Trophoblast cell (in vitro differentiated cells and primary cell): ENCODE measurements around the gene SH3BP5.

Experiments used
- DNase-seq, 2 donors: peaks; one replicate each; pipeline ENCODE4 v3.0.0-alpha.2; 2016
- H2AFZ ChIP-seq: 2 replicates; pipeline ENCODE4 v1.6.1; 2013; ENCODE audit warnings: low read length, moderate library complexity, mild to moderate bottlenecking; ENCODE audit not compliant: insufficient read depth, poor library complexity
- H2AK5ac ChIP-seq: 2 replicates; pipeline ENCODE4 v1.6.1; 2013; ENCODE audit warnings: mild to moderate bottlenecking, low read length
- H2BK120ac ChIP-seq: 2 replicates; pipeline ENCODE4 v1.6.1; 2013; ENCODE audit warnings: low read length, mild to moderate bottlenecking, moderate library complexity; ENCODE audit not compliant: insufficient read depth, poor library complexity
- H2BK12ac ChIP-seq: 2 replicates; pipeline ENCODE4 v1.6.1; 2013; ENCODE audit warnings: mild to moderate bottlenecking, low read length, moderate library complexity
- H2BK5ac ChIP-seq: 2 replicates; pipeline ENCODE4 v1.6.1; 2013; ENCODE audit warnings: low read length, low read depth, moderate library complexity, mild to moderate bottlenecking; ENCODE audit not compliant: poor library complexity
- H3K14ac ChIP-seq: 2 replicates; pipeline ENCODE4 v1.6.1; 2013; ENCODE audit warnings: mild to moderate bottlenecking, low read length
- H3K18ac ChIP-seq: 2 replicates; pipeline ENCODE4 v1.6.1; 2013; ENCODE audit warnings: mild to moderate bottlenecking, low read length
- H3K23ac ChIP-seq: 2 replicates; pipeline ENCODE4 v1.6.1; 2013; ENCODE audit warnings: low read length
- H3K27ac ChIP-seq: 2 replicates; pipeline ENCODE4 v1.5.1; 2013; ENCODE audit warnings: low read depth, mild to moderate bottlenecking, inconsistent platforms, low read length, moderate library complexity
- H3K27me3 ChIP-seq: 2 replicates; pipeline ENCODE4 v1.6.1; 2013; ENCODE audit warnings: inconsistent platforms, mild to moderate bottlenecking, low read length, moderate library complexity; ENCODE audit not compliant: insufficient read depth
- H3K36me3 ChIP-seq, 2 experiments: 1 replicate in 1 of 2; 2 replicates in 1 of 2; pipeline ENCODE4 v1.6.1; 2013; ENCODE audit warnings: low read length in 2 of 2, mild to moderate bottlenecking in 2 of 2, moderate library complexity in 1 of 2; ENCODE audit not compliant: insufficient read depth in 2 of 2, control insufficient read depth in 1 of 2
- H3K4ac ChIP-seq: 2 replicates; pipeline ENCODE4 v1.6.1; 2013; ENCODE audit warnings: low read depth, mild to moderate bottlenecking, low read length, moderate library complexity
- H3K4me1 ChIP-seq, 2 experiments: 1 replicate in 1 of 2; 2 replicates in 1 of 2; pipeline ENCODE4 v1.6.1; 2013; ENCODE audit warnings: low read length in 2 of 2, mild to moderate bottlenecking in 2 of 2, moderate library complexity in 1 of 2; ENCODE audit not compliant: insufficient read depth in 2 of 2, control insufficient read depth in 1 of 2
- H3K4me2 ChIP-seq: 2 replicates; pipeline ENCODE4 v1.6.1; 2013; ENCODE audit warnings: inconsistent platforms, mild to moderate bottlenecking, low read length, moderate library complexity
- H3K4me3 ChIP-seq: 2 replicates; pipeline ENCODE4 v1.5.1; 2013; ENCODE audit warnings: mild to moderate bottlenecking, low read depth, low read length, inconsistent platforms
- H3K79me1 ChIP-seq: one replicate; pipeline ENCODE4 v1.6.1; 2013; ENCODE audit warnings: low read length
- H3K79me2 ChIP-seq: 2 replicates; pipeline ENCODE4 v1.6.1; 2013; ENCODE audit warnings: low read length, mild to moderate bottlenecking; ENCODE audit not compliant: control insufficient read depth, insufficient read depth, poor library complexity
- H3K9ac ChIP-seq: 2 replicates; pipeline ENCODE4 v1.6.1; 2013; ENCODE audit warnings: mild to moderate bottlenecking, low read length
- H3K9me3 ChIP-seq: 2 replicates; pipeline ENCODE4 v1.6.1; 2013; ENCODE audit warnings: low read depth, mild to moderate bottlenecking, control low read depth, inconsistent platforms, low read length; ENCODE audit not compliant: insufficient read depth
- H4K12ac ChIP-seq: 2 replicates; pipeline ENCODE4 v1.6.1; 2013; ENCODE audit warnings: low read depth, mild to moderate bottlenecking, low read length, moderate library complexity
- H4K8ac ChIP-seq: 2 replicates; pipeline ENCODE4 v1.6.1; 2013; ENCODE audit warnings: low read depth, mild to moderate bottlenecking, low read length, moderate library complexity
- H4K91ac ChIP-seq: one replicate; pipeline ENCODE4 v1.6.1; 2013; ENCODE audit warnings: low read depth, mild to moderate bottlenecking, low read length, moderate library complexity
- WGBS: extraction: QIAGEN DNeasy Blood & Tissue Kit; methylation state at CpG from one replicate; pipeline ENCODE4 v1.1.7; 2013; ENCODE audit warnings: missing lambda C conversion rate; ENCODE audit not compliant: insufficient read length, insufficient coverage; ENCODE audit errors: extremely low coverage; 5-methylcytosine and 5-hydroxymethylcytosine counted together

Gene SH3BP5

DNA sequence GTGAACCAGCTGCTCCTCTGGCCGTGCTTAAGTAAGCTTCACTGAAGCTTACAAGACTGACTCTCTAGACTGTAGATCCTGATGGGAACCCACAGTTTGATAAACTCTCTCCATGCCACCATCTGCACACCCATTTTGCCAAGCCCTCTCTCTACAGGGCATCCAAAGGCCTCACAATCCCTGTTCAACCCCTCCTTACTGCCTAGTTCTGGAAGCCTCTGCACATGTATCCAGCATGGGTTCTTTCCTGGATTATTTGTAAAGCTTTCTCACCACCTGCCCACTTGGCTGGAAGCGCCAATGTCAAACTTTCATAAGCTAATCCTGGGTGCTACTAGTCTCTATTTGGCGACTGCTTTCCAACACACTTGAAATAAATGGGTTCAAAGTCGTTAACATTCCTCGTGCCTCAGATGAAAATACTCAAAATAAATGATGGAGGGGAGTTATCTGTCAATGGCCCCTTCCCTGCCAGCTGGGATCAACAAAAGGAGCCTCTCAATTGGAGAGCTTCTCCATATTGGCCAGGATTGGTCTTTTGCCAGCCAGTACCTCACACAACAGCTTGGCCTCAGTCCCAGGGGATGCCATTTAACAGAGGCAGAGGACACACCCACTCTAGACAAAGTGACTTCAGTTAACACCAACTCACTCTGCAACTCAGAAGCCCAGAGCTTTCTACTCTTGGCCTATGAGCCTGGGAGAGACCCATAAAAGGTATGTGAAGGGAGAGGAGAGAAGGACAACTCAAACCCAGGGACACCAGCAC is 48.1 kb downstream of the SH3BP5 start:
- peaks cover 11 to 18% of the 10 kb centered on the region in 2 experiments for H3K36me3 ChIP-seq
- H3K27me3 ChIP-seq: no peaks in the 10 kb centered on the region
- H4K91ac ChIP-seq: no peak overlapping the region
- H2BK12ac ChIP-seq: no peak overlapping the region
- H3K79me2 ChIP-seq: peaks cover 11% of the 10 kb centered on the region
- H3K4me1 ChIP-seq: peaks cover 17 to 23% of the 10 kb centered on the region in 2 experiments
- H2AK5ac ChIP-seq: no peak overlapping the region
- H3K4ac ChIP-seq: peak overlapping the region; percentile 71
- no CpG with 5 or more reads among the region's 5 CpGs for WGBS
- H2AFZ ChIP-seq: no peak overlapping the region
- H3K79me1 ChIP-seq: peaks cover 6% of the 10 kb centered on the region
- no peak overlapping the region for H3K14ac ChIP-seq
- no peak overlapping the region for H2BK5ac ChIP-seq
- no peak overlapping the region for H4K12ac ChIP-seq
- H3K23ac ChIP-seq: no peak overlapping the region
- H3K9ac ChIP-seq: no peak overlapping the region
- H4K8ac ChIP-seq: peak overlapping the region; percentile 3
- H3K18ac ChIP-seq: no peak overlapping the region
- H3K9me3 ChIP-seq: no peaks in the 10 kb centered on the region
- no peak overlapping the region for H3K4me2 ChIP-seq
- no peak overlapping the region for H3K4me3 ChIP-seq
- DNase-seq: no peak
- H2BK120ac ChIP-seq: no peak overlapping the region
- H3K27ac ChIP-seq: peak overlapping the region; percentile 0

DNA sequence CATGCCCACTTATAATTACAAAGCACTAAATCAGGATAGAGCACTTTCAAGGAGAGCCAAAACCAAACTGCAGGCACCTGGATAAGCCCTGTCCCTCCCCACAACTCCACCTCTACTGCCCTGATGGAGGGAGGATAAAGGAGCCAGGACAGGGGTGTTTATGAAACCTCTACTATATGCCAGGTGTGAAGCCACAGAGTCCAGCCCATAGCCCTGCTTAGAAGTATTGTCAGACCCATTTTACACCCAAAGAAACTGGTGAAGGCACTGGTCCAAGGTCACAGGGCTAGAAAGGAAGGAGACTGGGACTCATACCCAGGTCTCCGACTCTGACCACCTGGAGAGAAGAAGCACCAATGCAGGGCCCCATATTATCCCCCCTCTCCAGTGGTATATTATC is 48.7 kb downstream of the SH3BP5 start:
- WGBS: no CpG with 5 or more reads among the region's 1 CpG

DNA sequence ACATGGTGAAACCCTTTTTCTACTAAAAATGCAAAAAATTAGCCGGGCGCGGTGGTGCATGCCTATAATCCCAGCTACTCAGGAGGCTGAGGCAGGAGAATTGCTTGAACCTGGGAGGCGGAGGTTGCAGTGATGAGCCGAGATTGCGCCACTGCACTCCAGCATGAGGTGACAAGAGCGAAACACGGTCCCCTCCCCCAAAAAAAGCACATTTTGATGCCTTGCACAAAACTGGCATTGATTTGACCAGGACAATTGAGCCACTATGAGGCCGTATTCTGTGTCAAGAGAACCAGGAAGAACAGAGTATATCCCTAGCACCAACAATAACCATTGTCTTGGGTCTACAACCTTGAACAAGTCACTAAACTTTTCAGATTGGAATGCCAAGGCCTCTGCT is 50.6 kb downstream of the SH3BP5 start:
- peak overlapping the region; percentile 45 for H3K27ac ChIP-seq
- H3K4me3 ChIP-seq: no peak overlapping the region
- no peak overlapping the region for H3K18ac ChIP-seq
- peaks cover 9% of the 10 kb centered on the region for H3K79me1 ChIP-seq
- no peak overlapping the region for H3K23ac ChIP-seq
- no peak overlapping the region for H3K4me2 ChIP-seq
- peaks cover 15% of the 10 kb centered on the region for H3K79me2 ChIP-seq
- no peak overlapping the region for H2BK120ac ChIP-seq
- peaks cover 19 to 21% of the 10 kb centered on the region in 2 experiments for H3K4me1 ChIP-seq
- H2AK5ac ChIP-seq: no peak overlapping the region
- H3K36me3 ChIP-seq: peaks cover 11 to 17% of the 10 kb centered on the region in 2 experiments
- peak overlapping the region; percentile 65 for H3K4ac ChIP-seq
- H2AFZ ChIP-seq: no peak overlapping the region
- H2BK12ac ChIP-seq: no peak overlapping the region
- no peak overlapping the region for H4K12ac ChIP-seq
- H3K27me3 ChIP-seq: no peaks in the 10 kb centered on the region
- H4K91ac ChIP-seq: no peak overlapping the region
- peaks cover 1% of the 10 kb centered on the region for H3K9me3 ChIP-seq
- peak overlapping the region; percentile 41 for H2BK5ac ChIP-seq
- no peak for DNase-seq
- no peak overlapping the region for H3K9ac ChIP-seq
- no peak overlapping the region for H4K8ac ChIP-seq
- WGBS: no CpG with 5 or more reads among the region's 9 CpGs
- H3K14ac ChIP-seq: no peak overlapping the region

More for the DNA sequence above, 48.7 kb downstream of the SH3BP5 start:
- Histone ChIP-seq H3K4ac (peak overlapping the region; percentile 71), H2AK5ac (no peak overlapping the region), H3K23ac (no peak overlapping the region), H2BK12ac (no peak overlapping the region), H3K79me1 (peaks cover 6% of the 10 kb centered on the region), H2AFZ (no peak overlapping the region), H3K79me2 (peaks cover 11% of the 10 kb centered on the region), H3K4me1 (peaks cover 17 to 23% of the 10 kb centered on the region in 2 experiments), H3K4me2 (no peak overlapping the region), H3K27me3 (no peaks in the 10 kb centered on the region), H2BK5ac (peak overlapping the region; percentile 16), H4K12ac (no peak overlapping the region), H3K4me3 (no peak overlapping the region), H4K91ac (no peak overlapping the region), H3K27ac (no peak overlapping the region), H3K36me3 (peaks cover 11 to 17% of the 10 kb centered on the region in 2 experiments), H3K9me3 (no peaks in the 10 kb centered on the region), H3K9ac (no peak overlapping the region), H2BK120ac (no peak overlapping the region), H4K8ac (no peak overlapping the region), H3K14ac (no peak overlapping the region), H3K18ac (no peak overlapping the region)
- DNase-seq: no peak

DNA sequence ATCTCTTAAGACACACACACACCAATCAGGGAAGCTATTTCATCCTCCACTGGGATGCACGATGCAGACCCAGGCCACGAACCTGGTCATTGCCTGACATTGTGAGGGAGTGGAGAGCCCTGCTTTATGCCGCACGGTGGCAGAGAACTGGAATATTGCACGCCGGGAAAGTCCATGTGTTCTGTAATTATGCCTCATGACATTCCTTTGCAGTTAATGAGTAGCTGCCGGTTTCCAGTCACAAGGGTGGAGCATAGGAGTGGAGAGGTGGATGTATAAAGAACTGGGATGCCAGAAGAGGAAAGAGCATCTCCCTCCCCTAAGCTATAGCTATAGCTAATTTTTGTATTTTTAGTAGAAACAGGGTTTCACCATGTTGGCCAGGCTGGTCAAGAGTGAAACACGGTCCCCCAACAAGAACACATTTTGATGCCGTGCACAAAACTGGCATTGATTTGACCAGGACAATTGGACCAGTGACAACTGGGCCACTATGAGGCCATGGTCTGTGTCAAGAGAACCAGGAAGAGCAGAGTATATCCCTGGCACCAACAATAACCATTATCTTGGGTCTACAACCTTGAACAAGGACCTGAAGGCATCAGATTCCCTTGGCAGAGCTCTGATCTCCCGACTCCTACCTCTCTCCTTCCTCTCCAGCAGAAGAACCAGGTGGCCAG is 51.4 kb downstream of the SH3BP5 start:
- peak overlapping the region; percentile 90 for H3K4ac ChIP-seq
- H3K14ac ChIP-seq: peak overlapping the region; percentile 35
- peak; percentile 44 to 53 for DNase-seq
- H4K12ac ChIP-seq: no peak overlapping the region
- H3K27me3 ChIP-seq: no peaks in the 10 kb centered on the region
- peak overlapping the region; percentile 14 for H2BK120ac ChIP-seq
- peaks cover 19% of the 10 kb centered on the region in 2 experiments for H3K4me1 ChIP-seq
- no peak overlapping the region for H4K91ac ChIP-seq
- H3K79me1 ChIP-seq: peaks cover 7% of the 10 kb centered on the region
- no peak overlapping the region for H2BK5ac ChIP-seq
- peaks cover 4 to 10% of the 10 kb centered on the region in 2 experiments for H3K36me3 ChIP-seq
- H2AFZ ChIP-seq: no peak overlapping the region
- H3K79me2 ChIP-seq: peaks cover 15% of the 10 kb centered on the region
- no peak overlapping the region for H3K4me3 ChIP-seq
- peak overlapping the region; percentile 67 for H3K18ac ChIP-seq
- no CpG with 5 or more reads among the region's 10 CpGs for WGBS
- no peak overlapping the region for H4K8ac ChIP-seq
- H2BK12ac ChIP-seq: no peak overlapping the region
- no peak overlapping the region for H3K4me2 ChIP-seq
- peak overlapping the region; percentile 45 for H3K27ac ChIP-seq
- no peak overlapping the region for H3K9ac ChIP-seq
- no peak overlapping the region for H2AK5ac ChIP-seq
- peaks cover 1% of the 10 kb centered on the region for H3K9me3 ChIP-seq
- H3K23ac ChIP-seq: no peak overlapping the region
